ENCODE results near the gene AQR. TPM values are rescaled to one million over a fixed set of nuclear protein-coding genes. Genes with fewer than 3 reads are reported as not detected.

The AQR gene
- total and polyA plus RNA-seq, 10 of the 15 experiments (the other 5 are each of a cell fraction or from before 2014, with no cell fraction given) = 18.2 to 53.5 (median 32.6) TPM

- no peak for TF ChIP-seq ATF3 (IDR thresholded peaks at IDR 0.05; ENCODE audit: borderline replicate concordance, extremely low read depth, low read depth, low read length)
- TF ChIP-seq ZBTB4 (CRISPR knock-in tag; IDR thresholded peaks at IDR 0.05) = no peak
- no peak for TF ChIP-seq KDM1A (IDR thresholded peaks at IDR 0.05; ENCODE audit: borderline replicate concordance)
- no peak for TF ChIP-seq BRCA1 (IDR thresholded peaks at IDR 0.05; ENCODE audit: low read depth, low read length)
- TF ChIP-seq MTA3 (IDR thresholded peaks at IDR 0.05; ENCODE audit: borderline replicate concordance, low read length) = no peak
- 0 out of 2 replicates have a peak, but pooled peaks have one; percentile 33 for TF ChIP-seq RCOR1 (conservative IDR thresholded peaks at IDR 0.05; ENCODE audit: low read depth, low read length)
- peak; percentile 50; the same call in 1 of the 2 replicates for TF ChIP-seq ZBED1 (IDR thresholded peaks at IDR 0.05; ENCODE audit: borderline replicate concordance)
- peak; percentile 94; the same call in 1 of the 2 replicates for TF ChIP-seq ASH2L (IDR thresholded peaks at IDR 0.05; ENCODE audit: borderline replicate concordance, low read depth)
Measured at GRCh38 chr15:34969340-34970097, at the start of gene AQR (continued).

- no peaks in the 10 kb centered on the region for H3K9me3 ChIP-seq (replicated peaks; ENCODE audit: control insufficient read depth, insufficient read depth, low read length)
- ChIA-PET RAD21 (ENCODE audit: unreplicated experiment) (no interaction called here), SMC1A (ENCODE audit: uncharacterized antibody, unreplicated experiment) (interaction anchor here (1.4 kb wide), 1 partner anchor 44 kb away, joined by 4 read pairs; no protein-coding TSS in a partner anchor), CTCF (interaction anchor here (1.4 kb wide), 1 partner anchor 430 kb away, joined by 4 read pairs; no protein-coding TSS in a partner anchor), POLR2A (no interaction called here)
- H3K27me3 ChIP-seq (replicated peaks in 1 of 2; ENCODE audit: control insufficient read depth in 2 of 2, insufficient read depth in 2 of 2, low read length in 1 of 2) = no peaks in the 10 kb centered on the region
- in situ Hi-C loops (cut with MboI) (no loop called here), intact Hi-C loops (cut with micrococcal nuclease; ENCODE audit: unreplicated experiment) (no loop called here)
- no peak overlapping the region for H3K4me3 ChIP-seq
- H3K79me2 ChIP-seq (ENCODE audit: control insufficient read depth, insufficient read depth, low read length) = no peaks in the 10 kb centered on the region
- no TSS peak for BruUV-seq (replicated peaks)
- no peak overlapping the region for H3K4me2 ChIP-seq (ENCODE audit: control insufficient read depth, insufficient read depth)
- no peaks in the 10 kb centered on the region for H3K4me1 ChIP-seq (ENCODE audit: control insufficient read depth, insufficient read depth, low read length)
- no peak overlapping the region for H3K9ac ChIP-seq (ENCODE audit: control insufficient read depth, insufficient read depth, low read length)
- H3K36me3 ChIP-seq (ENCODE audit: control insufficient read depth in 2 of 2, insufficient read depth in 2 of 2, low read length in 1 of 2) = no peaks in the 10 kb centered on the region
- DNase-seq (ENCODE audit: low read depth, low spot score) (no peak), ATAC-seq (no peak), FAIRE-seq (no peak)
- H4K20me1 ChIP-seq (ENCODE audit: control insufficient read depth, insufficient read depth) = no peaks in the 10 kb centered on the region
- no peak overlapping the region for H2AFZ ChIP-seq (ENCODE audit: control insufficient read depth, low read depth, low read length)
- H3K27ac ChIP-seq (ENCODE audit: control insufficient read depth, insufficient read depth) = no peak overlapping the region
- TF ChIP-seq EZH2 (IDR thresholded peaks at IDR 0.05; ENCODE audit: borderline replicate concordance, control insufficient read depth, low read depth, low read length) (no peak), SUPT20H (IDR thresholded peaks at IDR 0.05; ENCODE audit: borderline replicate concordance, control insufficient read depth, low read depth, low read length) (no peak), IKZF1 (conservative IDR thresholded peaks at IDR 0.05) (no peak), CHD2 (IDR thresholded peaks at IDR 0.05; ENCODE audit: borderline replicate concordance, low read depth, low read length) (no peak), POU2F2 (IDR thresholded peaks at IDR 0.05; ENCODE audit: borderline replicate concordance, low read depth, low read length) (no peak), SRF (IDR thresholded peaks at IDR 0.05; ENCODE audit: low read depth in 2 of 2, low read length in 2 of 2) (no peak), CBFB (IDR thresholded peaks at IDR 0.05; ENCODE audit: low read depth) (no peak)
Measured at GRCh38 chr15:35014241-35014640, 44.7 kb upstream of the AQR start.

Measured in GM12878 (cell line).